ENCODE data around the gene NNAT. TPM values are rescaled to one million over a fixed set of nuclear protein-coding genes. Genes with fewer than 3 reads are reported as not detected.

Gene NNAT
- total RNA-seq, 3 donors from 2014 or later (not counting 1 experiment from before 2014, with no cell fraction given), result not detected

DNA sequence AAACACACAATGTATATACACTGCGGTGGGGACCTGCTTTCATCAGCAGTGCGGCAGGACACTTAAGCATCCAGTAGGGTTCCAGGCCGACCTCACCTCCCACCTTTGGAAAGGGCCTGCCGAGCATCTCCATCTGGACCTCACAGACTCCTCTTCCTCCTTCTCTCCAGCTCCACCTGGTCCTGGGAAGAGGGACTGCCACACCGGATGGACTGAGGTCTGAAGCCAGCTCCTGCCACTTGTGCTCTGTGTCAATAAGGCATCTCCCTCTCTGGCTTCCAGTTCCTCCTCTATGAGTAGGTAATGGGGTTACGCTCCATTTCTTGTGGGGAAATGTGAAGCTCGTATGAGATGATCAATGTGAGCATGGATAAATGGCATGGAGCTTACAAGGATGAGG lies 19.1 kb upstream of the NNAT start:
- WGBS (ENCODE audit: insufficient coverage), result 100% methylated on average over 5 of the region's 7 CpGs
- Mint-ChIP-seq H3K4me1 (no peaks in the 10 kb centered on the region), H3K27ac (no peak overlapping the region), H3K4me3 (no peak overlapping the region), H3K36me3 (no peaks in the 10 kb centered on the region), H3K27me3 (ENCODE audit: low read depth in 2 of 2) (no peaks in the 10 kb centered on the region), H3K9me3 (no peaks in the 10 kb centered on the region)
- Histone ChIP-seq H3K36me3 (ENCODE audit: control insufficient read depth, insufficient read depth, low read length) (no peaks in the 10 kb centered on the region), H3K4me3 (ENCODE audit: low read length) (no peak overlapping the region), H3K9me3 (ENCODE audit: control insufficient read depth, insufficient read depth, low read length) (no peaks in the 10 kb centered on the region), H3K4me1 (ENCODE audit: control insufficient read depth, insufficient read depth, low read length) (no peaks in the 10 kb centered on the region), H3K27me3 (ENCODE audit: control insufficient read depth, insufficient read depth, low read length) (no peaks in the 10 kb centered on the region), H3K27ac (ENCODE audit: low read length) (no peak overlapping the region)
- intact Hi-C loops (cut with micrococcal nuclease), result no loop called here
- ATAC-seq (no peak), DNase-seq (no peak)
- TF ChIP-seq, protein P1, sequence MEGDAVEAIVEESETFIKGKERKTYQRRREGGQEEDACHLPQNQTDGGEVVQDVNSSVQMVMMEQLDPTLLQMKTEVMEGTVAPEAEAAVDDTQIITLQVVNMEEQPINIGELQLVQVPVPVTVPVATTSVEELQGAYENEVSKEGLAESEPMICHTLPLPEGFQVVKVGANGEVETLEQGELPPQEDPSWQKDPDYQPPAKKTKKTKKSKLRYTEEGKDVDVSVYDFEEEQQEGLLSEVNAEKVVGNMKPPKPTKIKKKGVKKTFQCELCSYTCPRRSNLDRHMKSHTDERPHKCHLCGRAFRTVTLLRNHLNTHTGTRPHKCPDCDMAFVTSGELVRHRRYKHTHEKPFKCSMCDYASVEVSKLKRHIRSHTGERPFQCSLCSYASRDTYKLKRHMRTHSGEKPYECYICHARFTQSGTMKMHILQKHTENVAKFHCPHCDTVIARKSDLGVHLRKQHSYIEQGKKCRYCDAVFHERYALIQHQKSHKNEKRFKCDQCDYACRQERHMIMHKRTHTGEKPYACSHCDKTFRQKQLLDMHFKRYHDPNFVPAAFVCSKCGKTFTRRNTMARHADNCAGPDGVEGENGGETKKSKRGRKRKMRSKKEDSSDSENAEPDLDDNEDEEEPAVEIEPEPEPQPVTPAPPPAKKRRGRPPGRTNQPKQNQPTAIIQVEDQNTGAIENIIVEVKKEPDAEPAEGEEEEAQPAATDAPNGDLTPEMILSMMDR (IDR thresholded peaks at IDR 0.05), result no peak

DNA sequence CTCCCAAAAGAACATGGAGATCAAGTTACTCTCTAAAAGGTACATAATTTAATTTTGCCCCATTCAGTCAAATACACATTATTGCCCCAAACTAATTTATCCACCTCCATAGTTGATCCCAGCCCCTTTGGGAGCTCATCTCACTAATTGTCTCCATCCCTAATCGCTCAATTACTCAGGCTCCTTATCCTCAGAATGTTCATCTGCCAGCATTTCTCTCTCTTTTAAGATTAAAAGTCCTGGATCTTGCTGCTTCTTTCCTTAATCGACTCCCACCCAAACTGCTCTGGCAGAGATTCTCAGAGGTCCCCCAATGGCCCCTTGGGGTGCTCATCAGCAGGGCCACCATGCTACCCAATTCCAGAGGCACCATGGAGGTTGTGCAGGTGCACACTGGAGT lies 18.4 kb upstream of the NNAT start:
- Mint-ChIP-seq H3K4me1 (no peaks in the 10 kb centered on the region), H3K36me3 (no peaks in the 10 kb centered on the region), H3K27ac (no peak overlapping the region), H3K9me3 (no peaks in the 10 kb centered on the region), H3K27me3 (ENCODE audit: low read depth in 2 of 2) (no peaks in the 10 kb centered on the region), H3K4me3 (no peak overlapping the region)
- Histone ChIP-seq H3K27ac (ENCODE audit: low read length) (no peak overlapping the region), H3K27me3 (ENCODE audit: control insufficient read depth, insufficient read depth, low read length) (no peaks in the 10 kb centered on the region), H3K4me1 (ENCODE audit: control insufficient read depth, insufficient read depth, low read length) (peaks cover 3% of the 10 kb centered on the region), H3K4me3 (ENCODE audit: low read length) (no peak overlapping the region), H3K9me3 (ENCODE audit: control insufficient read depth, insufficient read depth, low read length) (no peaks in the 10 kb centered on the region), H3K36me3 (ENCODE audit: control insufficient read depth, insufficient read depth, low read length) (no peaks in the 10 kb centered on the region)
- TF ChIP-seq, protein P1 (IDR thresholded peaks at IDR 0.05), result no peak
- WGBS (ENCODE audit: insufficient coverage), result 100% methylated on average over 2 of the region's 2 CpGs
- intact Hi-C loops (cut with micrococcal nuclease), result no loop called here
- no peak for DNase-seq
- ATAC-seq, result no peak

DNA sequence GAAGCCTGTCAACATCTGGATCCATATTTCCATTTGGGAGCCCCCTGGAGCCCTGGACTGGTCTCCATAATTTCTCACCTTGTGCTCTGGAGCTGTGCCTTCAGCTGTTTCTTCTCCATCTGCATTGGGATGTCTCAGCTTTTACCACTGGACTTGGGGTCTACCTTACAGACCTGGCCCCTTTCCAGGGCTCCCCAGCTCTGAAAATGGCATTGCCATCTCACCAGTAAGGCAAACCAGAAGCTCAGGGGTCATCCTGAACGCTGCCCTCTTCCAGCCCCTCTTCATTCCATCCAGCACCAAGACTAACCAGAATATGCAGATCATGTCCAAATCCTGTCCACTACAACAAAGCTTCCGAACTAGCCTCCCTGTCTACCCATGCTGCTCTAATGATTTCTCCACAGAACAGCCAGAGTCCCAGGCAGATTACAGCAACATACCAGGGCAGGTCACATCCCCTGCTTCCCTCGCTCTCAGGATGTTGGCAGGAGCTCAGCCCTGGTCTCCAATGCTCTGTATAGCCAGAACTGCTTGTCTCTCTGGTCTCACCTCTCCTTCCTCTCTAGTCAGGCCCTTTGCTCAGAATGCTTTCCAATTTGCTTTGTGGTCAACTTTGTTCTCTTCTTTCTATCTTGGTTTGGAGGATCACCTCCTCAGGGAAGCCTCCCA lies 17.7 kb upstream of the NNAT start:
- H3K27me3 ChIP-seq (ENCODE audit: control insufficient read depth, insufficient read depth, low read length), result no peaks in the 10 kb centered on the region
- no peak overlapping the region for H3K27ac ChIP-seq (ENCODE audit: low read length)
- Mint-ChIP-seq H3K4me1 (no peaks in the 10 kb centered on the region), H3K27ac (no peak overlapping the region), H3K36me3 (no peaks in the 10 kb centered on the region), H3K4me3 (no peak overlapping the region), H3K9me3 (no peaks in the 10 kb centered on the region), H3K27me3 (ENCODE audit: low read depth in 2 of 2) (no peaks in the 10 kb centered on the region)
- ATAC-seq (no peak), DNase-seq (no peak)
- 93% methylated on average over 3 of the region's 3 CpGs for WGBS (ENCODE audit: insufficient coverage)
- no peaks in the 10 kb centered on the region for H3K9me3 ChIP-seq (ENCODE audit: control insufficient read depth, insufficient read depth, low read length)
- H3K4me3 ChIP-seq (ENCODE audit: low read length), result no peak overlapping the region
- peaks cover 2% of the 10 kb centered on the region for H3K36me3 ChIP-seq (ENCODE audit: control insufficient read depth, insufficient read depth, low read length)
- intact Hi-C loops (cut with micrococcal nuclease), result no loop called here
- H3K4me1 ChIP-seq (ENCODE audit: control insufficient read depth, insufficient read depth, low read length), result peaks cover 3% of the 10 kb centered on the region
- TF ChIP-seq, protein P1 (IDR thresholded peaks at IDR 0.05), result no peak
